ENCODE measurements around the gene ADAT1.

Gene ADAT1, protein sequence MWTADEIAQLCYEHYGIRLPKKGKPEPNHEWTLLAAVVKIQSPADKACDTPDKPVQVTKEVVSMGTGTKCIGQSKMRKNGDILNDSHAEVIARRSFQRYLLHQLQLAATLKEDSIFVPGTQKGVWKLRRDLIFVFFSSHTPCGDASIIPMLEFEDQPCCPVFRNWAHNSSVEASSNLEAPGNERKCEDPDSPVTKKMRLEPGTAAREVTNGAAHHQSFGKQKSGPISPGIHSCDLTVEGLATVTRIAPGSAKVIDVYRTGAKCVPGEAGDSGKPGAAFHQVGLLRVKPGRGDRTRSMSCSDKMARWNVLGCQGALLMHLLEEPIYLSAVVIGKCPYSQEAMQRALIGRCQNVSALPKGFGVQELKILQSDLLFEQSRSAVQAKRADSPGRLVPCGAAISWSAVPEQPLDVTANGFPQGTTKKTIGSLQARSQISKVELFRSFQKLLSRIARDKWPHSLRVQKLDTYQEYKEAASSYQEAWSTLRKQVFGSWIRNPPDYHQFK
- long read RNA-seq, transcript ADAT1-201 (11 exons, 1,869 nt) = major isoform, 29 of 87 reads
- long read RNA-seq, partial matches to known transcripts = 37 of 87 reads
- long read RNA-seq, other reads (novel, unspliced or antisense) = 20 of 87 reads

DNA sequence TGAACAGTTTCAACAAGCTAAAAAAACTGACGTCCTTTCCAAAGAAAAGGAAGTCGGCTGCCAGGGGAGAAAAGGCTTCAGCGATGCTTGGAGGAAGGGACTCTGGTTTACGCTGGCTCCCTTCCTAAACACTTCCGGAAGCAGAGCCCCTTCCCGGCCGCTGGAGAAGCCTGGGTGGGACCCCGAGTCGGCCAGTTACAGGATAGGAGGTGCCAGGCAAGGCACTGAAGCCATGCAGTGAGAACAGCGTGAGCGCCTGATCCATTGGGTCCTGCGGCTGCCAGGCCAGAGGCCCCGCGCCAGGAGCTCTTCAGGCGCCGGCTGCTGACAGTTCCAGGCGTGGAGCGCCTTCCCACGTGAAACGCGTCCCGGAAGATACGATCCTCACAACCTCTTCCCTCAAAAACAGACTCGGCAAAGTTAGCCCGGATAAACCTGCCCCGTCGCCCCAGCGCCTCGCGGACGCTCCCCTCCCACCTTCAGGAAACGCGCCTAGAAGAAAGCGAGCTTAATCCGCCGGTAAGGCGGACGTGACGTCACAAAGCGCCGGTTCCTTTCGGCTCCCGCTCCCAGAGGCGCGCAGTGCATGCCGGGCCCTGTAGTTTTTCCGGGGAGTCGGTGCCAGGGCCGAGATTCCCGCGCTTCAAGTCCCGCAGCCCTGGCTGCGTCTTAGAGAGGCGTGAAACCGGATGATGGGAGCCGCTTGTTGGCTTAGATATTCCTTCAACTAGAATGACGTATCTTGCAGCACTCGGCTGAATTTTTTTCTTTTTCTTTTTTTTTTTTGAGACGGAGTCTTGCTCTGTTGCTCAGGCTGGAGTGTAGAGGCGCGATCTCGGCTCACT lies at the start of gene ADAT1:
Gene ADAT1, minus strand, starts transcription at position 521 of the 845 bp plus-strand sequence. CDS start 2,482 bp downstream, outside the sequence.
- no peaks in the 10 kb centered on the region for H3K27me3 ChIP-seq (ENCODE audit: insufficient read depth, poor library complexity, severe bottlenecking)

GRCh38 chr16:75667503-75667902 lies 44.4 kb upstream of the ADAT1 start:
- no peak for DNase-seq (ENCODE audit: low read depth in 1 of 2, low spot score in 1 of 2)
- no peaks in the 10 kb centered on the region for H3K27me3 ChIP-seq (ENCODE audit: insufficient read depth, poor library complexity, severe bottlenecking)
- no peak overlapping the region for H3K27ac ChIP-seq (replicated peaks)
- H3K4me3 ChIP-seq (replicated peaks; ENCODE audit: insufficient read depth, low read length) = no peak overlapping the region
- TF ChIP-seq, protein P1, sequence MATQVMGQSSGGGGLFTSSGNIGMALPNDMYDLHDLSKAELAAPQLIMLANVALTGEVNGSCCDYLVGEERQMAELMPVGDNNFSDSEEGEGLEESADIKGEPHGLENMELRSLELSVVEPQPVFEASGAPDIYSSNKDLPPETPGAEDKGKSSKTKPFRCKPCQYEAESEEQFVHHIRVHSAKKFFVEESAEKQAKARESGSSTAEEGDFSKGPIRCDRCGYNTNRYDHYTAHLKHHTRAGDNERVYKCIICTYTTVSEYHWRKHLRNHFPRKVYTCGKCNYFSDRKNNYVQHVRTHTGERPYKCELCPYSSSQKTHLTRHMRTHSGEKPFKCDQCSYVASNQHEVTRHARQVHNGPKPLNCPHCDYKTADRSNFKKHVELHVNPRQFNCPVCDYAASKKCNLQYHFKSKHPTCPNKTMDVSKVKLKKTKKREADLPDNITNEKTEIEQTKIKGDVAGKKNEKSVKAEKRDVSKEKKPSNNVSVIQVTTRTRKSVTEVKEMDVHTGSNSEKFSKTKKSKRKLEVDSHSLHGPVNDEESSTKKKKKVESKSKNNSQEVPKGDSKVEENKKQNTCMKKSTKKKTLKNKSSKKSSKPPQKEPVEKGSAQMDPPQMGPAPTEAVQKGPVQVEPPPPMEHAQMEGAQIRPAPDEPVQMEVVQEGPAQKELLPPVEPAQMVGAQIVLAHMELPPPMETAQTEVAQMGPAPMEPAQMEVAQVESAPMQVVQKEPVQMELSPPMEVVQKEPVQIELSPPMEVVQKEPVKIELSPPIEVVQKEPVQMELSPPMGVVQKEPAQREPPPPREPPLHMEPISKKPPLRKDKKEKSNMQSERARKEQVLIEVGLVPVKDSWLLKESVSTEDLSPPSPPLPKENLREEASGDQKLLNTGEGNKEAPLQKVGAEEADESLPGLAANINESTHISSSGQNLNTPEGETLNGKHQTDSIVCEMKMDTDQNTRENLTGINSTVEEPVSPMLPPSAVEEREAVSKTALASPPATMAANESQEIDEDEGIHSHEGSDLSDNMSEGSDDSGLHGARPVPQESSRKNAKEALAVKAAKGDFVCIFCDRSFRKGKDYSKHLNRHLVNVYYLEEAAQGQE (IDR thresholded peaks at IDR 0.05; ENCODE audit: insufficient replicate concordance, low read depth) = no peak
- TF ChIP-seq CTCF (IDR thresholded peaks at IDR 0.05; ENCODE audit: insufficient read depth, low read length) = no peak
- TF ChIP-seq POLR2AphosphoS5 (IDR thresholded peaks at IDR 0.05; ENCODE audit: low read depth) = no peak
- TF ChIP-seq SPI1 (IDR thresholded peaks at IDR 0.05; ENCODE audit: borderline replicate concordance, low read depth) = no peak
- TF ChIP-seq GABPA (IDR thresholded peaks at IDR 0.05; ENCODE audit: low read depth) = no peak

More for the DNA sequence above, at the start of gene ADAT1:
- Histone ChIP-seq H3K4me3 (replicated peaks; ENCODE audit: insufficient read depth, low read length) (peak within 1 kb of the TSS; percentile 70), H3K27ac (replicated peaks) (peak within 1 kb of the TSS; percentile 83)
- TF ChIP-seq, protein P1 (IDR thresholded peaks at IDR 0.05; ENCODE audit: insufficient replicate concordance, low read depth) = peak; percentile 14
- peak; percentile 79 for TF ChIP-seq POLR2AphosphoS5 (IDR thresholded peaks at IDR 0.05; ENCODE audit: low read depth)
- TF ChIP-seq SPI1 (IDR thresholded peaks at IDR 0.05; ENCODE audit: borderline replicate concordance, low read depth) = peak; percentile 69; the same call in 1 of the 2 replicates
- peak; percentile 85 for TF ChIP-seq GABPA (IDR thresholded peaks at IDR 0.05; ENCODE audit: low read depth)
- no peak for TF ChIP-seq CTCF (IDR thresholded peaks at IDR 0.05; ENCODE audit: insufficient read depth, low read length)
- peak; percentile 92 to 97 for DNase-seq (ENCODE audit: low read depth in 1 of 2, low spot score in 1 of 2)

- TF ChIP-seq POLR2AphosphoS5 (IDR thresholded peaks at IDR 0.05; ENCODE audit: low read depth) = no peak
- TF ChIP-seq CTCF (IDR thresholded peaks at IDR 0.05; ENCODE audit: insufficient read depth, low read length) = no peak
- TF ChIP-seq, protein P1 (IDR thresholded peaks at IDR 0.05; ENCODE audit: insufficient replicate concordance, low read depth) = no peak
- no peak for TF ChIP-seq SPI1 (IDR thresholded peaks at IDR 0.05; ENCODE audit: borderline replicate concordance, low read depth)
- Histone ChIP-seq H3K27ac (replicated peaks) (no peak overlapping the region), H3K27me3 (ENCODE audit: insufficient read depth, poor library complexity, severe bottlenecking) (no peaks in the 10 kb centered on the region), H3K4me3 (replicated peaks; ENCODE audit: insufficient read depth, low read length) (no peak overlapping the region)
- no peak for DNase-seq (ENCODE audit: low read depth in 1 of 2, low spot score in 1 of 2)
Observed at GRCh38 chr16:75660726-75661302, 37.7 kb upstream of the ADAT1 start.
